Measurements from ENCODE around the gene DAW1. TPM values are rescaled to one million over a fixed set of nuclear protein-coding genes. Genes with fewer than 3 reads are reported as not detected.

DAW1 gene
- polyA plus RNA-seq, 1 of the 3 experiments (the other 2 are of a cell fraction), result 1.2 TPM

DNA sequence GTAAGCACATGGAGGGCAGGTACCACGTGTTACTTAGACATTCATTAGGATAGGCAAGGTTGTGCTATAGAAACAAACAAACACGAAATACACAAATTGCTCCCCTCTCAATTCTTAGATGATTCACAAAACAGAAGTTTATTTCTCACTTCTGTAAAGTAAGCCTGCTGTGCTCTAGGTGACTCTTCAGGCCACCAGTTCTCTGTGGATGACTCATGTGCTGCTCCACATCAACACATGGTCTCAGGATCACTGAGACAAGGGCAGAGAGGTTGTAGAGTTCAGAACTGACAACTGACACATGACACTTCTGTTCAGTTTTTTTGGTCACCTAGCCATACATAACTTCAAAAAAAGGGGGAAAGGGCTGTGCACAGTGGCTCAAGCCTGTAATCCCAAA lies 70.6 kb downstream of the DAW1 start:
- ChIA-PET POLR2A (no interaction called here), CTCF (no interaction called here)
- no peaks in the 10 kb centered on the region for H3K9me3 ChIP-seq
- WGBS (ENCODE audit: low lambda C conversion rate), result 14% methylated on average over 2 of the region's 2 CpGs
- no peaks in the 10 kb centered on the region for H3F3A ChIP-seq (replicated peaks; ENCODE audit: insufficient read depth)
- no peaks in the 10 kb centered on the region for H3K79me2 ChIP-seq (ENCODE audit: insufficient read depth)
- H3K9me2 ChIP-seq, result no peaks in the 10 kb centered on the region
- H3K27ac ChIP-seq (ENCODE audit: low read depth in 2 of 2, low read length in 1 of 2), result no peak overlapping the region
- H3K4me3 ChIP-seq (ENCODE audit: low read depth in 2 of 2, low read length in 1 of 2), result no peak overlapping the region
- H3K4me2 ChIP-seq, result no peak overlapping the region
- no peaks in the 10 kb centered on the region for H3K27me3 ChIP-seq (ENCODE audit: insufficient read depth)
- no peak for DNase-seq
- no peak overlapping the region for H2AFZ ChIP-seq (ENCODE audit: low read depth)
- no peaks in the 10 kb centered on the region for H3K36me3 ChIP-seq (replicated peaks in 1 of 2; ENCODE audit: control insufficient read depth in 1 of 2, insufficient read depth in 2 of 2, low read length in 1 of 2)
- H4K20me1 ChIP-seq (ENCODE audit: insufficient read depth), result no peaks in the 10 kb centered on the region
- H3K9ac ChIP-seq, result no peak overlapping the region
- no peaks in the 10 kb centered on the region for H3K4me1 ChIP-seq (ENCODE audit: control insufficient read depth in 1 of 2, insufficient read depth in 2 of 2, low read depth in 1 of 2, low read length in 1 of 2)
- TF ChIP-seq MXI1 (IDR thresholded peaks at IDR 0.05; ENCODE audit: low read depth, low read length) (no peak), GABPA (IDR thresholded peaks at IDR 0.05; ENCODE audit: low read depth) (no peak), GATA2 (CRISPR knock-in tag; IDR thresholded peaks at IDR 0.05) (no peak), TEAD4 (IDR thresholded peaks at IDR 0.05; ENCODE audit: borderline replicate concordance, insufficient read depth) (no peak), FOXJ3 (CRISPR knock-in tag; IDR thresholded peaks at IDR 0.05) (no peak), JUND (IDR thresholded peaks at IDR 0.05) (no peak), RXRA (IDR thresholded peaks at IDR 0.05; ENCODE audit: borderline replicate concordance, low read depth) (no peak), EP300 (IDR thresholded peaks at IDR 0.05; ENCODE audit: borderline replicate concordance in 1 of 2, low read depth in 1 of 2, low read length in 1 of 2) (no peak), SIN3A (IDR thresholded peaks at IDR 0.05; ENCODE audit: borderline replicate concordance, low read depth, low read length) (no peak), RFX5 (IDR thresholded peaks at IDR 0.05; ENCODE audit: low read length) (no peak)
- TF ChIP-seq, protein P1, sequence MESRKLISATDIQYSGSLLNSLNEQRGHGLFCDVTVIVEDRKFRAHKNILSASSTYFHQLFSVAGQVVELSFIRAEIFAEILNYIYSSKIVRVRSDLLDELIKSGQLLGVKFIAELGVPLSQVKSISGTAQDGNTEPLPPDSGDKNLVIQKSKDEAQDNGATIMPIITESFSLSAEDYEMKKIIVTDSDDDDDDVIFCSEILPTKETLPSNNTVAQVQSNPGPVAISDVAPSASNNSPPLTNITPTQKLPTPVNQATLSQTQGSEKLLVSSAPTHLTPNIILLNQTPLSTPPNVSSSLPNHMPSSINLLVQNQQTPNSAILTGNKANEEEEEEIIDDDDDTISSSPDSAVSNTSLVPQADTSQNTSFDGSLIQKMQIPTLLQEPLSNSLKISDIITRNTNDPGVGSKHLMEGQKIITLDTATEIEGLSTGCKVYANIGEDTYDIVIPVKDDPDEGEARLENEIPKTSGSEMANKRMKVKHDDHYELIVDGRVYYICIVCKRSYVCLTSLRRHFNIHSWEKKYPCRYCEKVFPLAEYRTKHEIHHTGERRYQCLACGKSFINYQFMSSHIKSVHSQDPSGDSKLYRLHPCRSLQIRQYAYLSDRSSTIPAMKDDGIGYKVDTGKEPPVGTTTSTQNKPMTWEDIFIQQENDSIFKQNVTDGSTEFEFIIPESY (IDR thresholded peaks at IDR 0.05; ENCODE audit: borderline replicate concordance, low read depth), result no peak
- TF ChIP-seq, protein P2, sequence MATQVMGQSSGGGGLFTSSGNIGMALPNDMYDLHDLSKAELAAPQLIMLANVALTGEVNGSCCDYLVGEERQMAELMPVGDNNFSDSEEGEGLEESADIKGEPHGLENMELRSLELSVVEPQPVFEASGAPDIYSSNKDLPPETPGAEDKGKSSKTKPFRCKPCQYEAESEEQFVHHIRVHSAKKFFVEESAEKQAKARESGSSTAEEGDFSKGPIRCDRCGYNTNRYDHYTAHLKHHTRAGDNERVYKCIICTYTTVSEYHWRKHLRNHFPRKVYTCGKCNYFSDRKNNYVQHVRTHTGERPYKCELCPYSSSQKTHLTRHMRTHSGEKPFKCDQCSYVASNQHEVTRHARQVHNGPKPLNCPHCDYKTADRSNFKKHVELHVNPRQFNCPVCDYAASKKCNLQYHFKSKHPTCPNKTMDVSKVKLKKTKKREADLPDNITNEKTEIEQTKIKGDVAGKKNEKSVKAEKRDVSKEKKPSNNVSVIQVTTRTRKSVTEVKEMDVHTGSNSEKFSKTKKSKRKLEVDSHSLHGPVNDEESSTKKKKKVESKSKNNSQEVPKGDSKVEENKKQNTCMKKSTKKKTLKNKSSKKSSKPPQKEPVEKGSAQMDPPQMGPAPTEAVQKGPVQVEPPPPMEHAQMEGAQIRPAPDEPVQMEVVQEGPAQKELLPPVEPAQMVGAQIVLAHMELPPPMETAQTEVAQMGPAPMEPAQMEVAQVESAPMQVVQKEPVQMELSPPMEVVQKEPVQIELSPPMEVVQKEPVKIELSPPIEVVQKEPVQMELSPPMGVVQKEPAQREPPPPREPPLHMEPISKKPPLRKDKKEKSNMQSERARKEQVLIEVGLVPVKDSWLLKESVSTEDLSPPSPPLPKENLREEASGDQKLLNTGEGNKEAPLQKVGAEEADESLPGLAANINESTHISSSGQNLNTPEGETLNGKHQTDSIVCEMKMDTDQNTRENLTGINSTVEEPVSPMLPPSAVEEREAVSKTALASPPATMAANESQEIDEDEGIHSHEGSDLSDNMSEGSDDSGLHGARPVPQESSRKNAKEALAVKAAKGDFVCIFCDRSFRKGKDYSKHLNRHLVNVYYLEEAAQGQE (IDR thresholded peaks at IDR 0.05; ENCODE audit: low read depth, low read length), result no peak

DNA sequence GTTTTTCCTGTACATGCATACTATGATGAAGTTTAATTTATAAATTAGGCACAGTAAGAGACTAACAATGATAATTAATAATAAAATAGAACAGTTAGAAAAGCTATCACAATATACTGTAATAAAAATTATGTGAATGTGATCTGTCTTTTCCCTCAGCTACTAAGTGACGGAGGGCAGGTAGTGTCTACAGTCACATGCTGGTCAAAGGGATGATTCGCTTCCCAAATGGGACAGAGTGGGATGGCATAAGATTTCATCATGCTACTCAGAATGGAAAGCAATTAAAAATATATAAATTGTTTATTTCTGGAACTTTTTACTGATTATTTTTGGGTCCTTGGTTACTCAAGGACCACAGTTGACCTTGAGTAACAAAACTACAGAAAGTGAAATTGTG lies 71.5 kb downstream of the DAW1 start:
- Histone ChIP-seq H3K4me2 (no peak overlapping the region), H3F3A (replicated peaks; ENCODE audit: insufficient read depth) (no peaks in the 10 kb centered on the region), H3K4me3 (ENCODE audit: low read depth in 2 of 2, low read length in 1 of 2) (no peak overlapping the region), H3K36me3 (replicated peaks in 1 of 2; ENCODE audit: control insufficient read depth in 1 of 2, insufficient read depth in 2 of 2, low read length in 1 of 2) (no peaks in the 10 kb centered on the region), H3K79me2 (ENCODE audit: insufficient read depth) (no peaks in the 10 kb centered on the region), H3K27ac (ENCODE audit: low read depth in 2 of 2, low read length in 1 of 2) (no peak overlapping the region), H2AFZ (ENCODE audit: low read depth) (no peak overlapping the region), H3K9me2 (no peaks in the 10 kb centered on the region), H3K9ac (no peak overlapping the region), H3K4me1 (ENCODE audit: control insufficient read depth in 1 of 2, insufficient read depth in 2 of 2, low read depth in 1 of 2, low read length in 1 of 2) (no peaks in the 10 kb centered on the region), H3K9me3 (no peaks in the 10 kb centered on the region), H4K20me1 (ENCODE audit: insufficient read depth) (no peaks in the 10 kb centered on the region), H3K27me3 (ENCODE audit: insufficient read depth) (no peaks in the 10 kb centered on the region)
- ChIA-PET POLR2A (no interaction called here), CTCF (no interaction called here)
- WGBS (ENCODE audit: low lambda C conversion rate), result 26% methylated on average over 2 of the region's 2 CpGs
- TF ChIP-seq NRF1 (IDR thresholded peaks at IDR 0.05; ENCODE audit: low read depth, low read length), result no peak
- no peak for DNase-seq

Measured in SK-N-SH (cell line).